Activated naive CD4-positive, alpha-beta T cell treated with anti-CD3 and anti-CD28 coated beads for 36 hours (primary cell): Measurements from ENCODE around the gene SERPINF2. TPM values are rescaled to one million over a fixed set of nuclear protein-coding genes. Genes with fewer than 3 reads are reported as not detected.

Source experiments
- total RNA-seq, 2 experiments: library from RNA; stranded (reverse); gene quantifications; one replicate each; pipeline ENCODE4 v1.2.3, GENCODE V29; 2021

The SERPINF2 gene
- total RNA-seq, 2 experiments from 2014 or later = not detected

Other genes with a start within 250 kb of the SERPINF2 start
- gene INPP5K, start 226.3 kb upstream of the SERPINF2 start, total RNA-seq = 10 to 100 TPM; 17.1 to 18.2 TPM
- 10 to 100 TPM; 23.4 to 26.6 TPM for gene PITPNA, start 180.1 kb upstream of the SERPINF2 start, total RNA-seq
- gene SLC43A2, start 114.0 kb upstream of the SERPINF2 start, total RNA-seq = under 1 TPM; 0.12 to 0.14 TPM
- gene SCARF1, start 97.1 kb upstream of the SERPINF2 start, total RNA-seq = under 1 TPM; 0.43 to 0.57 TPM
- gene RILP, start 93.0 kb upstream of the SERPINF2 start, total RNA-seq = 1 to 10 TPM; 1.0 to 1.1 TPM
- gene PRPF8, start 58.0 kb upstream of the SERPINF2 start, total RNA-seq = 100 to 1,000 TPM; 458 to 479 TPM
- under 1 TPM; 0.05 TPM for gene TLCD2, start 32.5 kb upstream of the SERPINF2 start, total RNA-seq
- 1 to 10 TPM; 2.9 to 3.7 TPM for gene WDR81, start 18.2 kb upstream of the SERPINF2 start, total RNA-seq
- not detected for gene SERPINF1, start 19.2 kb downstream of the SERPINF2 start, total RNA-seq
- 10 to 100 TPM; 18.7 to 22.0 TPM for gene SMYD4, start 87.0 kb downstream of the SERPINF2 start, total RNA-seq
- gene RPA1, start 87.1 kb downstream of the SERPINF2 start, total RNA-seq = 100 to 1,000 TPM; 177 to 188 TPM